Cerebellar cortex (tissue), 1 donor: ENCODE measurements around the gene SDK2.

ENCODE experiments used
- DNase-seq: peaks from one replicate; pipeline ENCODE4 v3.0.0-alpha.2; 2015; ENCODE audit warnings: low spot score

SDK2 gene

GRCh38 chr17:73391331-73392265 is 252.6 kb downstream of the SDK2 start:
- no peak for DNase-seq

- DNase-seq: no peak
Observed at GRCh38 chr17:73390851-73391250, 253.4 kb downstream of the SDK2 start.

- DNase-seq: no peak
Observed at GRCh38 chr17:73390221-73390620, 254.0 kb downstream of the SDK2 start.

GRCh38 chr17:73389411-73389810 is 254.8 kb downstream of the SDK2 start:
- no peak for DNase-seq

- no peak for DNase-seq
Observed at GRCh38 chr17:73388578-73388905, 255.7 kb downstream of the SDK2 start.

- DNase-seq: no peak
Observed at GRCh38 chr17:73387746-73388577, 256.3 kb downstream of the SDK2 start.

- DNase-seq: no peak
Observed at GRCh38 chr17:73386561-73386960, 257.7 kb downstream of the SDK2 start.

GRCh38 chr17:73384926-73385325 is 259.3 kb downstream of the SDK2 start:
- no peak for DNase-seq

- no peak for DNase-seq
Observed at GRCh38 chr17:73380439-73381106, 263.7 kb downstream of the SDK2 start.

GRCh38 chr17:73379826-73380225 is 264.4 kb downstream of the SDK2 start:
- no peak for DNase-seq

- DNase-seq: no peak
Observed at GRCh38 chr17:73378974-73379470, 265.2 kb downstream of the SDK2 start.

GRCh38 chr17:73376636-73377035 is 267.6 kb downstream of the SDK2 start:
- no peak for DNase-seq

GRCh38 chr17:73376152-73376551 is 268.1 kb downstream of the SDK2 start:
- DNase-seq: no peak

GRCh38 chr17:73371836-73372235 is 272.4 kb downstream of the SDK2 start:
- no peak for DNase-seq

- DNase-seq: no peak
Observed at GRCh38 chr17:73371285-73371684, 273.0 kb downstream of the SDK2 start.

GRCh38 chr17:73369817-73370490 is 274.3 kb downstream of the SDK2 start:
- DNase-seq: peak; percentile 87

- DNase-seq: no peak
Observed at GRCh38 chr17:73369111-73369521, 275.1 kb downstream of the SDK2 start.

- no peak for DNase-seq
Observed at GRCh38 chr17:73368085-73368631, 276.1 kb downstream of the SDK2 start.

- peak; percentile 70 for DNase-seq
Observed at GRCh38 chr17:73365906-73366623, 278.2 kb downstream of the SDK2 start.

- DNase-seq: no peak
Observed at GRCh38 chr17:73365301-73365874, 278.9 kb downstream of the SDK2 start.
